DMS 273 treated with DMSO at 0.1 percent for 48 hours (cell line): ENCODE data around the gene SMIM36.
A peak's percentile ranks its signal among the peaks of the same experiment; 100 is the strongest.
"Not testable (repeated sequence)": the region's sequence is repeated elsewhere in the genome, so short reads cannot be mapped to it uniquely, and the experiment has no call there.

Experiments used
- DNase-seq: peaks from one replicate; lab custom pipeline; 2025; lab: John Stamatoyannopoulos, UW

The SMIM36 gene

GRCh38 chr17:55433629-55434422, 77.4 kb downstream of the SMIM36 start:
- DNase-seq = no peak

DNA sequence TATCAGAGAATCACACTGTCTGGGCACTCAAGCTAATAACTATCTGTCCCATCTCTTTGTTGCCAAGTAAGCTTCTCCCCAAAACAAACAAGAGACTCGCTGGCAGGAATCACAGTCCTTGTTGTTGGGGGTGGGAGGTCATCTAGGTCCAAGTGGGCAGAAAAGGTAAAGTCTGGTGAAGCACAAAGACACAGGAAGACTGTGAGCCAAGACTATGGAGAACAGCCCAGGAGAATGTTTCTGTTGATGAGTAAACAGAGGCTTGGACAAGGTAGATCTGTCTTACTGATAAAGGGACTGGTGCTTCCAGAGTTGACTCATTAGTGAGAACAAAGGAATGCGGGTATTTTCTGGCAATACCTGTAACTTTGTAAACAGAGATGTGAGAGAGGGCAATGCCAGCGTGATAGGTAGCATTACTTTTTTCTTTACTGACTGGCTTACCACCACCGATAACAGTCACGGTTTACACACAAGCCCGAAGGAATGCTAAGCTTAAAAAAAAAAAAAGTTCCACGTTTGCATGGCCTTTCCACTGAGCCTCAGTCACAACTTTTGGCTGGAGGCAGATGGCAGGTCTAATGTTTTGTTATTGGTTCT, 78.1 kb downstream of the SMIM36 start:
- DNase-seq = no peak

GRCh38 chr17:55432358-55433028, 78.8 kb downstream of the SMIM36 start:
- no peak for DNase-seq

- DNase-seq = not testable (repeated sequence)
Measured at GRCh38 chr17:55431914-55432313, 79.3 kb downstream of the SMIM36 start.

- DNase-seq = peak; percentile 36
Measured at GRCh38 chr17:55430541-55431288, 80.5 kb downstream of the SMIM36 start.

DNA sequence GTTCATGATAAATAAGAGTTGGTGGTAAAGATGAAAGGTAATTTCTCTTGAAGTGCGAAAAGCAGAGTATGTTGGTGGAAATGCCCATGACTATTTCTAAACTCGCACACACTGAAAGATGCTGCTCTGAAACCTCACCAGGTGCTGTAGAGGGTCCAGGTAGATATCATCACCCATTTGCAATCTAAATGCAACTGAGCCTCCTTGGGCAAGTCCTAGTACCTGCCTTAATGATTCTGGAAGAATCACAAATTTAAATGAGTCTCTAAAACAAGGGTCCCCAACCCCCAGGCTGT, 83.7 kb downstream of the SMIM36 start:
- no peak for DNase-seq

- no peak for DNase-seq
Measured at GRCh38 chr17:55426851-55427586, 84.2 kb downstream of the SMIM36 start.

DNA sequence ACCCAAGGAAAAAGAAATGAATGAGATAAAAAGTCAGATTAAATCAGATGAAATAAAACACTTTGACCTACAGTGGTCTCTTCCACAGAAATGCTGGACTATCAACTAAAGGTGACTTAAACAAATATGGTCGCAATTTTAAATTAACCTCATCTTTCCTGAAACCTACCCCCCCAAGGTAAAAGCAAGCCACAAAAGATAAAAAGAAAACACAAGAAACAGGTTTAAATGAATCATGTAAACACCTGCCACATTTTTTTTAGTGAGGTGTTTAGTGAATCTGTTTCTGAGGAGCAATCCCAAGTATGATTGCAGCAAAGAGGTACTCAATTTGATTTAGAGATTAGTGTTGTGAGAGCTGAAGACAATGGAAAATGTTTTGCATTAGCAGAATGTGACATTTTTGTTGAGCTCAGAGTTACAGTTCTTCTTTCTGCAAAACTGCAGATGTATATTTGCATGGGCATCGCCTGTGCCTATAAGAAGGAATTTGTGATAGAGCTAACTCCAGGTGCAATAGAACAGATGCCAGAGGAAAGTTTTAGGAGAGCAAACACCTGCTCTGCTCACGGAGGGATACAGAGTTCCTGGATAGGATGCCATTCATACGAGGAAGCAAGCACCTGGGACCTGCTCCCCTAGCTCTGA, 86.2 kb downstream of the SMIM36 start:
- no peak for DNase-seq

DNA sequence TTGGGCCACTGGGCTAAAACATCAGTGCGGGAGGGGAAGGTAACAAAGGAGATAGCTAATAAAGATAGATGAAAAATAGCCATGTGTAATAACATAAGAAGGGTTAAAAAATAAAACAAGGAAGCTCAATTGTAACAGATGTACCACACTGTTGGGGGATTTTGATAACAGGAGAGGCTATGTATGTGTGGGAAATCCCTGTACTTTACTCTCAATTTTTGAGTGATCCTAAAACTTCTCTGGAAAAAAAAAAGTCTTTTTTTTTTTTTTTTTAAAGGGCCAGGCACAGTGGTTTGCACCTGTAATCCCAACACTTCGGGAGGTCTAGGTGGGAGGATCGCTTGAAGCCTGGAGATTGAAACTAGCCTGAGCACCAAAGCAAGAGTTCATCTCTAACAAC, 87.7 kb downstream of the SMIM36 start:
- no peak for DNase-seq

GRCh38 chr17:55422828-55423164, 88.5 kb downstream of the SMIM36 start:
- not testable (repeated sequence) for DNase-seq

DNA sequence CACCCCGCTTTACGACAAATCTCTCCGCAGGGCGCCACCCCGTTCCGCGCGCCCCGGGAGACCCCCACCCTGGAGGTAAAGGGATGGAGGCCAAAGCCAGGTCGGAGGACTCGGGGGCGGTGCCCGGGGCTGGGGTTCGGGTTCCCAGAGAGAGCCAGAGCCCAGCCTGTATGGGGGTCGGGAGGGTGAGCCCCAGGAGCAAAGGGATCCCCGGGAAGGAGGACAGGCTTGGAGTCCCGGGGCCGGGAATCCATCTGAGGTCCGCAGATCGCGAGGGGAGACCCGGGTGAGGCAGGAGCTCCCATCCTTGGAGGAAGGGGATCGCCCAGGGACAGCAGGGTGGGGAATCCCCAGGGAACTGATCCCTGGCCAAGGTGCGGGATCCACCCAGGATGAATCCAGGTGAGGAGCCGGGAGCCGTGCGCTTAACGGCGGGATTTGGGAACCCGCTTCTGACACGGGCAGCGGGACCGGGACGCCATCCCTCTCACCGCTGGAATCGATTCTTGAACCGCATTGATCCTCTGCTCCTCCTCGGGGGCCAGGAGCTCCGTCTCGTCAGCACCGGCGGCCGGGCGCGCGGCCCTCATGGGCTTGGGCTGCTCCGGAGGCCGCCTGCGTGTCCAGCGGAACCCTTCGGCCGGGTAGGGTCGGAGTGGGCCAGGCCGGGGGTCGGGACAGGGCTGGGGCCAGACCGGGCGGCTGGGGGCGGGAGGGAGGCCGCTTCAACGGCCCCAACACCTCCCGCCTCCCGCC, 89.9 kb downstream of the SMIM36 start, which contains the start of gene MMD:
MMD (minus strand) TSS at position 657 of the 756 bp plus-strand sequence; CDS start at position 517, 140 bp downstream.
- no peak for DNase-seq

DNA sequence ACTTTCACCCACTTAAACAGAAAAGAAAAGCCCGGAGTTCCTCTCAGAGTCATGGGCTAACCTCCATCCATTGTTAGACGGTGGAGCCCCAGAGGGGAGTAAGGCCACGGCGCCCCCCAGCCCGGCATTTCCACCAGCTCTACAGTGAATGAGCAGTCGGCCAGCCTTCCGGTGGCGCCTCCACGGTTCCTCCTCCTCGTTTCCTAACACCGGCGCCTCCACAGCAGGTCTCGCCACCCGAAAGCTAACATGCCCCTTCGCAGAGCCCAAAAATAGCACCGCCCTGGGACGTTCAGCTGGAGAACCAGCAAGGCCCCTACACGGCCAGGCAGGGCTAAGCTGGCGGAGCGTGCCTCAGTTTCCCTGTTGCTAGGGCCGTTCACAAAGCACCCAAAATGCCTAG, 90.5 kb downstream of the SMIM36 start:
- no peak for DNase-seq

- DNase-seq = no peak
Measured at GRCh38 chr17:55420067-55420775, 91.0 kb downstream of the SMIM36 start.

DNA sequence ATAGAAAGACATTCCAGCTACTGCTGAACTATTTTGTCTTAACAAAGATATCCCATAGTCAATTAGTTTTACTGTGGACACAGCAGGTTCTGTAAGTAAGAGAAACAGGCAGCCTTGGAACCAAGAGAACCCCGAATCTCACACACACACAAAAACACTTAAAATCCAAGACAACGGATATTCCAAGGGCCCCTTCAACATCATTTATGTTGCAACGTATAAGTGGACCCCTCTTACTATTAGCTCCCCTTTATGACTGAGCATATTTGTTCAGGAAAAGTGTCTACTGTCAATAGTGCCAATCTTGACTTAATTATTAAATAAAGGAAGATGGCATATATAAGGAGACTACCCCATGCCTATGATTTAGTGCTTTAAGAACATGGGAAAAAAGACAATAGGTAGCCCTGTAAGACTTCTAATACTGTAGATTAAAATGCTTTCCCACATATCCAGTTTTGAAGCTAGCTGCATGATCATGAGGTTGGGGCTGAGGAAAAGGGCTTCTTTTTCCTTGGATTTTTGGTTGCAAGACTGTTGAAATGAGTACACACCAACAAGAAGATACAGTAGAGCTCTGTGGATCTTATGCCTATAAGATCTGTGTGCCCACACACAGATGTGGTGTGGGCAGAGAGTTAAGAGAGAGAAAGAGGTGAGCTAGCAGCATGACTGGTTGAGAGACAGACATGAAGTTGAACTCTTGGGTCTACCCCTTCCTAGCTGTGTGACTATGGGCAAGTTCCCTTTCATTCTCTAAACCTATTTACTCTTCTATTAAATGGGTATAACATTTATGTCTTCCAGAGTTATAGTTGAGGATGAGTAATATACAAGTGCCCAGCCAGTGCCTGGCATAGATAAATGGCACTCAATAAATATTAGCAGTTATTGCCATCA, 92.6 kb downstream of the SMIM36 start:
- DNase-seq = no peak

GRCh38 chr17:55417411-55418268, 93.6 kb downstream of the SMIM36 start:
- no peak for DNase-seq

DNA sequence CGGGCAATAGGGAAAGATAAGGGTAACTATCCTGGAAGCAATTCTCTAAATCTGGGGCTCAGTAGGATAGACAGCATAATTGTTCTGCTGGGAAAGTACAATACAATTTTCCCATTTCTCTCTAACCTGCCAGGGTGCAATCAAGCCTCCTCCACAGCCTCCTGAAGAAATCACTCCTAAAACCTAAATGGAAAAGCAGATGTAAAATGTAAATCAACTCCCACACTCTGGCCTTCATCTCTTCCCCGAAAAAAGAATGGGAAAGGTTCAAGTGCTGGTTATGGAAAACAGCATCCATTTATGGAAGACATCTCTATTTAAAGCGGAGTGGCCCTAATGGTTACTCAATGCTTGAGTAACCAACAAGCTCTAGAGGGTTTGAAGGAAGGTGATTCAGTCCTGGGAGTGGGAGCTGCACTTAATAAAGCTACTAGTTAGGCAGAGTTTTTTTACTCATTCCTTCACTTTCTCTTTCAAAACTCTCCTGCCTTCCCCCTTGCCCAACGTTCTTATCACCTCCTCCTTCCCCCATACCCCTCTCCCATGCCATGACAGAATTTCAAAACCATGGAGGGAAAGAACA, 94.7 kb downstream of the SMIM36 start:
- DNase-seq = no peak

GRCh38 chr17:55416000-55416399, 95.3 kb downstream of the SMIM36 start:
- DNase-seq = no peak

- DNase-seq = no peak
Measured at GRCh38 chr17:55414983-55415382, 96.3 kb downstream of the SMIM36 start.
